NCI-H2171 (cell line): ENCODE data around the gene SLC44A2.

Experiments
- DNase-seq: peaks from one replicate; lab custom pipeline; 2025; lab: John Stamatoyannopoulos, UW

Gene SLC44A2

GRCh38 chr19:10625003-10625761, at the start of gene SLC44A2:
Gene SLC44A2 (plus strand): TSS chr19:10625553. CDS start chr19:10625634, 81 bp downstream.
- DNase-seq, result no peak

GRCh38 chr19:10577951-10578350, 47.4 kb upstream of the SLC44A2 start:
- DNase-seq, result no peak

DNA sequence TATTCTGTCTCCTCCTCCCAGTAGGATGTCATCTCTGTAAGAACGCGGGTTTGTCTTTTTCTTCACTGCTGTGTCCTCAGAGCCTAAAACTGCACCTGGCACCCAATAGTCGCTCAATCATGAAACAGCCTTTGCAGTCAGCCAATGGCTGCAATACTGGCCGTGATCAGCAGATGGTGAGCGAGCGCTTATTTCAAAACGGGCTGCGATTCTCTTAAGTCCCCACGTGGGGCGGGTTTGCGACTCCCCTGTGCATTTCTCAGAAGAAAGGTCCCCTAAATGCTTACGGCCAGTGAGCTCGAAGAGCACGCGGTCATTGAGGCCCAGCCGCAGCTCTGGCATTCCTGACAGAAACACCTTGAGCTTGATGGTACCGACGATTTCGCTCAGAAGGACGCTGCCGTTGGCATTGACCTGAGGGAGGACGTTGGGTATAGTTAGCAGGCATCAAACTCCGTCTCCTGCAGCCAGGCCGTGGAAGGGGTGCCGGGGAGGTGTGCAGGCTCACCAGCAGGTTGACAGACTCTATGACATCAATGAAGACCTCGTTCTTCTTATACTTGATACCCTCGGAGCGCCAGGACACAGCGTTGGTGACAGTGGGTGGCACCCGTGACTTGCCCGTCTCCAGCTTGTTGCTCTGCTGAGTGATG, 44.2 kb upstream of the SLC44A2 start:
- DNase-seq, result peak; percentile 92

GRCh38 chr19:10582091-10582490, 43.3 kb upstream of the SLC44A2 start:
- no peak for DNase-seq

DNA sequence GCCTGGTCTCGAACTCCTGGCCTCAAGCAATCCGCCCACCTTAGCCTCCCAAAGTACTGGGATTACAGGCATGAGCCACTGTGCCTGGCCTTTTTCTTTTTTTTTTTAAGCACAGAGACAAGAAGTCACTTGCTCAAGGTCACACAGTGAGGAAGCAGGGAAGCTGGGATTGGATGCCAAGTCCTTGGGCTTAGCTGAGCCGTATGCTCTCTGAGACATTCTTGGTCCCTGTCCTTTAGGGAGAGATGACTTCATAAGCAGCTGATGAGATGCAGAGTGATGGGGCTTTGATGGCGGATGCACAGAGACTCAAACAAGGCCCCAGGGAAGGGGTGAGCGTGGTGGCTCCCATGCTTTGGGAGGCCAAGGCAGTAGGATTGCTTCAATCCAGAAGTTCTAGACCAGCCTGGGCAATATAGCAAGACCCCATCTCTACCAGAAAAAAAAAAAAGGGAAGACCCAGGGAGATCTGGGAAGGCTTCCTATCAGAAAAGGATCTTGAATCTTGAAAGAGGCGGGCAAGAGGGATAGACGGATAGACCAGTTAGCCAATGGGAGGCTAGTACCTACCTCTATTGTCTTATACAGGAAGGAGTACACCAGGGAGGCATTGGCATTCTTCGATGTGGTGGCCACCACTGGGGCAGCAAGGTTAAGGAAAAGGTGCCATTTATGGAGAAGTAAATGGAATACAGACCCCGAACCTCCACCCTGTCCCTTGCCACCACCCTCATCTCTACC, 42.1 kb upstream of the SLC44A2 start:
- no peak for DNase-seq

- DNase-seq, result no peak
These were observed 39.0 kb upstream of the SLC44A2 start for GRCh38 chr19:10586396-10586795.

DNA sequence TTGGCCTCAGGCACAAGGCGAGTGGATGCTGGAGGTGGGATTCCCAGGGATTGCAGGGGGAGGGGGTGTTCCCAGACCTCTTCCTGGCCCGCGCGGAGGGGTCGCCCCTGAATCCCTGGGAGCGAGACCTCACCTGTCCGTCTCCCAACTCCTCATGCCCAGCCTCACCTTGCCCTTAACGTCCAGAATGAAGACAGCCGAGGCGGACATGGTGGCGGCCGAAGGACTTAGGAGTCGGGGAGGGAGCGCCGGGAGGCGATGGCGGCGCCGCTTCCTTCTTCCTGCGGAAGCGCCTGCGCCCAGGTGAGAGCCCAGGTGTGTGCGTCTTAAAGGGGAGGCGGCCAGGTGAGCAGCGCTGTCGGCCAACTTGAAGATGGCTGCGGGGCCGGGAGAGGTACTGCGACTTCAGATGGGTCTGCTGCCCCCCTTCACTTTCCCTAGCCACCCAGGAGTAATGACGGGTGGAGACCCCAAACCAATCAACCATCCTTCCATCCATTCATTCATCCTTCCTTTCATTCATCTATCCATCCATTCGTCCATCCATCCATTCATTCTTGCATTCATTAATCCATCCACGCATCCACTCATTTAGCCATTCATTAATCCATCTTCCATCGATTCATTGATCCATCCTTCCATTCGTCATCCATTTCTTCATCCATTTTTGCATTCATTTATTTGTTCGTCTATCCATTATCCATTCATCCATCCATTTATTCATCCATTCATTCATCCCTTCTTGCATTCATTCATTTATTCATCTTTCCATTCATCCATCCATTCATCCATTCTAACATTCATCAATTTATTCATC, 38.1 kb upstream of the SLC44A2 start, which contains the start of gene AP1M2:
AP1M2 (minus strand) TSS at position 291 of the 817 bp plus-strand sequence; CDS start at position 210, 81 bp downstream.
- peak; percentile 59 for DNase-seq

DNA sequence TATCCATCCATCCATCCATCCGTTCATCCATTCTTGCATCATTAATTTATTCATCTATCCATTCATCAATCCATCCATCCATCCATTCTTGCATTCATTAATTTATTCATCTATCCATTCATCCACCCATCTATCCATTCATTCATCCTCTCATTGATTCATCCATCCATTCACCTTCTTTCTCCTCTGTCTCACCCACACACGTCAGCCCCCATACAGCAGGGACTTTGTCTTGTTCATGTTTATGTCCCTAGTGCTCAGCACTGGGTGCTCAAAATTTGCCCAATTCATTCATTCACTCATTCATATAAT, 37.6 kb upstream of the SLC44A2 start:
- no peak for DNase-seq

GRCh38 chr19:10593148-10593547, 32.2 kb upstream of the SLC44A2 start:
- DNase-seq, result no peak

- no peak for DNase-seq
These were observed 31.3 kb upstream of the SLC44A2 start for GRCh38 chr19:10593820-10594637.

- no peak for DNase-seq
These were observed 25.2 kb upstream of the SLC44A2 start for GRCh38 chr19:10600149-10600548.

DNA sequence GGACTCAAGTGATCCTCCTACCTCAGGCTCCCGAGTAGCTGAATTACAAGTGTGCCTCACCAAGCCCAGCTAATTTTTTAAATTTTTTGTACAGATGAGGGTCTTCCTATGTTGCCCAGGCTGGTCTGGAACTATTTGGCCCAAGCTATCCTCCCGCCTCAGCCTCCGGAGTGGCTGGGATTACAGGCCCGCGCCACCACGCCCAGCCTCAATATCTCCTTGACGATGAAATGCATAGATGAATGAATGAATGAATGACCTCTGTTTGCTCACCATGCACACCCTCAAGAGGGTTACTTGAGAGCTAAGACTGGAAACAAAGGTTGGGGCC, 23.4 kb upstream of the SLC44A2 start:
- no peak for DNase-seq

DNA sequence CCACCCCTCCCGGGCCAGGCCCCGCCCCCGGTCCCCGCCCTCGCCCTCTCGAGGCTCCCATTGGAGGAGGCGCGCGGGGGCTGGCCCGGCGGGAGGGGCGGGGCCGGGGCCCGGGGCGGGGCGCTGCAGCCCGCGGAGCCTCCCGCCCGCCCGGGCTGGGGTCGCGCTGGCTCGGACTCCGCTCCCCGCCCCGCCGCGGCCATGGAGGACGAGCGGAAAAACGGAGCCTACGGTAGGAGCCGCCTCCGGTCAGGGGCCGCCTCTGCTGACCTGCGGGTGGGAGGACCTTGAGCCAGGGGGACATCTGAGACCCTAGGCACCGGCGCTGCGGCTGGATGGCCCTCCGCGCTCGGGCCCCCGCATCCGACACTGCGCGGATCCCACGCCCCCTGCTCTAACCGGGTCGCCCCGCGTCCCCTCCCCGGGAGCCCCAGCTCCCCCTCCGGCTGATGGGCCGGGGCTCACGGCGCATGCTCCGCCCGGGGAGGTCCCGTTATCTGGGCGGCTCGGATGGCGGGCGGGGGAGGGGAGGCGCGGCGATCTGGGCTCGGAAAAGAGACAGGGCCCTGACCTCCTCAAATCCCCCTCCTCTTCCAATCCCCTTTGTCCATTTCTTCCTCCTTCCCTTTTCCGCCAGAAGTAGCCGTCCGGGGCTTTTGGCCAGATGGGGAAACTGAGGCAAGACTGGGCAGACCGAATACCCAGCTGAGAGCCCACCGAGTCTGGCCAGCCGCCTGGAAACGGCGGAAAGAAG, 22.8 kb upstream of the SLC44A2 start:
- DNase-seq, result peak; percentile 68

DNA sequence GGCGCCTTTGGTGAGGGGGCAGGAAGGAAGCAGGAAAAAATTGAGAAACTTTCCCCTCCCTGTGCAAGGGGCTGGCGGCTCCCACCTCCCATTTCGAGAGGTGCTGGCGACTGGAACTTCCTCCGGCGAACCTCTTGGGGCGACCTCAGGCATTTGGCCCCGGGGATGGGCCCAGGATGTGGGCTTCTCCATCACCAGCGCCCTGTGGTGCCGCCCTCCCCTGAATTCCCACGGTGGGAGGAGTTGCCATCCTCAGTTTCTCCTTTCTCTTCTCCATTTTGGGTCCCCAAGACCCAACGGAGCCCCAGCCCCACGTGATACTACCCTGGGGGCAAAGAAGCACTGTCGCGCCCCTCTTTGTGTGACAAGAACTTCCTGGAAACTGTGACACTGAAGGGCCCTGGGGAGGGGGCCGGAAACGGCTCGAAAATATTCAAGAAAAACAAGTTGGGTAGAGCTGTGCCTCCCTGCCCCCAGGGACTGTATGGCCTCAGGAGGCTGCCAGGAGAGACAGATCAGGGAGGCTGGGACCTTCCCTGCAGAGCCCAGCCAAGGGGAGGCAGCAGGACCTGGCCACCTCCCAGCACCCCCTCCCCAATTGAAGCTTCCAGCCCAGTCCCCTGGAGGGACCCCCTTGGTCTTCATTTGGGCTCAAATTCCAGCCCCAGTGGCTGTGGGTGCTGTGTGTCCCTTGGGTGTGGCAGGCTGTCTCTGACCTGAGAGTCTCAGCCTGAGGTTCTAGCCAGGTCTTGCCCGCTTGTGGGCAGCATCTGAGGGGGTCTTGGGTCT, 22.1 kb upstream of the SLC44A2 start:
- no peak for DNase-seq

DNA sequence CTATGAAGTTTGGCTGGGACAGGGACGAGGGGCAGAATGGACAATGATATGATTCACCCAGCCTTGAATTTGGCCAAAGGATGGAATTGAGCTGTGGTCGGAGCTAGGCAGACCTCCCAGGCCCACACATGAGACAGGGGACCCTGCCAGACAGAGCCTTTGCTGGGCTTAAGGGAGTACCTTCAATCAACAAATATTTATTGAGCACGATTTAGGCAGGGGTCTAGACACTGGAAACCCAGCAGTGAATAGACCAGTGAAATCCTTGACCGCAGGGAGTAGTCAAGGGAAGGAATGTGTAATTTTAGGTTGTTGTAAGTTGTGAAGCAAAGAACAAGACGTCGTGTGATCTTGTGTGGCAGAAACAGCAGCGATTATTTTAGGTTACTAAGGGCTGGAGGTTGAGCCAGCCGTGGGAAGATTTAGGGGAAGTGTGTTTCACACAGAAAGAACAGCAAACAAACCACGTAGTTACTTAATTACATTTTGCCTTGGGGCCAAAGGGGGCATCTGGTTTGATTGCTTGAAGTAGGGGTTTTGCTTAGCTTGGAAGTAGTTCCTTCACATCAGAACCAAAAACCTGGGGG, 21.4 kb upstream of the SLC44A2 start:
- no peak for DNase-seq

DNA sequence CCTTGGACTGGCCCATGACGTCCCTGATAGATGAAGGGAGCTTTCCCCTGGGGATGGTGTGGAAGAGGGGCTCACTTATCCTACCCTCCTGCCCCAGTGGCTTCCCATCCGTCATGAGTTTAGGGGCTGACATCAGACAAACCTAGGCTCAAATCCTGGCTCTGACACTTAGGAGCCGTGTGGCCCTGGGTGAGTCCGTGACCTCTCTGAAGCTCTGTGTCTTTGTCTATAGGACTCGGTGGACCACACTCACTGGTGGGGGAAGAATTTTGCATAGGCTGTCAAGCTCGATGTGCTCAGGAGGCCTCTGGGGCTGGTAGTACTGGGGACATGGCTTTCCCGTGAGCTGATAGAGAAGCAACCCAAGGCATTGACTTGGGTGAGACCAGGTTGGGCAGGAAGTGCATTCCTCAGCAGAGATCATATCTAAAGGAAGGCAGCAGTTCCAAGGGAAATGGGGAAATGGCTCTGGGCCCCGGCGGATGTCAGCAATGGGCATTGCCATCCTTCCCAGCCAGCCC, 20.8 kb upstream of the SLC44A2 start:
- no peak for DNase-seq

- DNase-seq, result no peak
These were observed 13.4 kb upstream of the SLC44A2 start for GRCh38 chr19:10611907-10612306.

DNA sequence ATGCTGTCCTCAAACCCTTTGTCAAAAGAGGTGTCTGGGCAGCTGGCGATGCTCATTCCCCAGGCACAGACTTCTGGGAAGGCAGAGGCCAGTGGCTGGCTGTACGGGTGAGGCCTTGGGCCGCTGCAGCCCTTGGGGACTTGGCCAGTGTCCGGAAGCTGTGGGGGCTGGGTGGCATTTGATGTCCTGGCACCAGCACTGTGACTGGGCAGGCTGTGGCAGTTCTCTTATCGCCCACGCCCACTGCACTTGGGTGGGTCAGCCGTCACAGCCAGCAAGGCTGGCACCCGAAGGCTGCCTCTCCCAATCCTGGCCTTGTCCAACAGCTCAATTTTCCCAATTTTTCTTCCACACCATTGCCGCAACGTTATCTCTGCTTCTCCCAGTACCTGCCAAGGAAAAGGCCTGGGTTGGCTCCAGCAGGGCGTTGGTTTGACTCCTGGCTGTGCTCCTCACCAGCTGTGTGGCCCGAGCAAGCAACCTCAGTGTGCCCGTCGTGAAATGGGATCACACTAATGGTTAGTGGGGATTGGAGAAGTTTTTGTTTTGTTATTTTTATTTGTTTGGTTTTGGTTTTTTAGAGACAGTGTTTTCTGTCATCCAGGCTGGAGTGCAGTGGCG, 12.7 kb upstream of the SLC44A2 start:
- no peak for DNase-seq
